Activated CD4-positive, alpha-beta T cell treated with anti-CD3 and anti-CD28 coated beads for 36 hours (primary cell): ENCODE data around the gene SLC9A9. TPM values are rescaled to one million over a fixed set of nuclear protein-coding genes. Genes with fewer than 3 reads are reported as not detected.

ENCODE experiments used
- ATAC-seq: fragments of 200-7000 bp; cut with Tn5 transposase; one replicate; pipeline ENCODE4 v1.10.0; 2021; ENCODE audit warnings: mild to moderate bottlenecking, moderate library complexity
- CTCF ChIA-PET: fragments of 350-600 bp; sonication (Branson Sonifier 250); formaldehyde crosslinking; loops from one replicate; lab custom pipeline; 2021; ENCODE audit warnings: antibody characterized with exemption; lab: Charles Lee
- POLR2A ChIA-PET: fragments of 350-600 bp; sonication (Branson Sonifier 250); formaldehyde crosslinking; loops from one replicate; lab custom pipeline; 2021; ENCODE audit warnings: antibody characterized with exemption, inconsistent platforms; lab: Charles Lee
- DNase-seq: peaks from one replicate; pipeline ENCODE4 v3.0.0-alpha.2; 2020
- H3K27ac Mint-ChIP-seq: one replicate; pipeline ENCODE4 v1.8.0; 2021; ENCODE audit warnings: mixed read lengths
- H3K27me3 Mint-ChIP-seq: one replicate; pipeline ENCODE4 v1.8.0; 2021; ENCODE audit warnings: mixed read lengths
- H3K36me3 Mint-ChIP-seq: one replicate; pipeline ENCODE4 v1.8.0; 2021; ENCODE audit warnings: low read depth, mixed read lengths
- H3K4me1 Mint-ChIP-seq: one replicate; pipeline ENCODE4 v1.8.0; 2021; ENCODE audit warnings: mixed read lengths
- H3K4me3 Mint-ChIP-seq: one replicate; pipeline ENCODE4 v1.8.0; 2021; ENCODE audit warnings: mild to moderate bottlenecking, moderate library complexity, mixed read lengths
- H3K9me3 Mint-ChIP-seq: one replicate; pipeline ENCODE4 v1.8.0; 2021; ENCODE audit warnings: low read depth, mixed read lengths
- intact Hi-C, 2 experiments: fragments of 100-400 bp; cut with DNase I in 1 of 2; cut with micrococcal nuclease in 1 of 2; formaldehyde crosslinking; loops; one replicate each; pipeline versions ENCODE4 v1.14.2 to v1.15.1; 2022 to 2024; cut with DNase I, micrococcal nuclease
- total RNA-seq, 2 experiments: library from RNA; stranded (reverse); gene quantifications; one replicate each; pipeline ENCODE4 v1.2.3, GENCODE V29; 2021

The SLC9A9 gene
- total RNA-seq, 2 experiments from 2014 or later: 1.4 to 1.6 TPM

GRCh38 chr3:143754090-143754489 is 94.2 kb downstream of the SLC9A9 start:
- Mint-ChIP-seq H3K4me3 (no peak overlapping the region), H3K9me3 (peaks cover 3% of the 10 kb centered on the region), H3K27ac (no peak overlapping the region), H3K36me3 (peaks cover 3% of the 10 kb centered on the region), H3K4me1 (peaks cover 66% of the 10 kb centered on the region), H3K27me3 (no peaks in the 10 kb centered on the region)
- no peak for DNase-seq
- ChIA-PET CTCF (interaction anchor here (1.0 to 1.3 kb wide), 3 partner anchors 18 to 80 kb away, joined by 3 read pairs; no protein-coding TSS in a partner anchor), POLR2A (no interaction called here)
- ATAC-seq: no peak
- intact Hi-C loops: no loop called here

DNA sequence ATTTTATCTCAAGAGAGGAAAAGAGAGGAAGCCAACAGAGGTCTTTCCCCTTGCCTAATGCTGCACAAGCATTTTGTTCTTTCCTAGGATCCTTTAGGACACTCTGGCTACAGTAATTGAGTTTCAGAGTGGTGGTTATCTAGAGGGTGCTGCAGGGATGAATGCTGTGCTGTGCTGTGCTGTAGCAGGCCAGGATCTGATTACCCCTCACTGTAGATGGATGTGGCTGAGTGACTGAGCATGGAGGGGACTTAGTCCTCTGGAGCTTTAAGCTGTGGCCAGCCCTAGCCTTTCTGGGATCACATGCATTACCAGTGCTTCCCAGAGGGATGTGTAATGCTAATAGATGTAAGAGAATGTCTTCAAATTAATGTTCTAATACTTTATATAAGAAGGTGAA is 94.8 kb downstream of the SLC9A9 start:
- H3K9me3 Mint-ChIP-seq: peaks cover 3% of the 10 kb centered on the region
- intact Hi-C loops: no loop called here
- ChIA-PET POLR2A (no interaction called here), CTCF (interaction anchor here (0.6 to 2.0 kb wide), 5 partner anchors 12 to 369 kb away, joined by 3 to 5 read pairs (median 3); no protein-coding TSS in a partner anchor)
- peaks cover 61% of the 10 kb centered on the region for H3K4me1 Mint-ChIP-seq
- no peak for DNase-seq
- H3K27me3 Mint-ChIP-seq: no peaks in the 10 kb centered on the region
- H3K36me3 Mint-ChIP-seq: peaks cover 3% of the 10 kb centered on the region
- peak overlapping the region; percentile 30 for H3K27ac Mint-ChIP-seq
- ATAC-seq: no peak
- H3K4me3 Mint-ChIP-seq: no peak overlapping the region

GRCh38 chr3:143753006-143753405 is 95.3 kb downstream of the SLC9A9 start:
- peaks cover 58% of the 10 kb centered on the region for H3K4me1 Mint-ChIP-seq
- H3K27ac Mint-ChIP-seq: peak overlapping the region; percentile 30
- intact Hi-C loops: no loop called here
- ChIA-PET CTCF (interaction anchor here (0.6 to 2.0 kb wide), 5 partner anchors 12 to 369 kb away, joined by 3 to 5 read pairs (median 3); partner anchors contain the start of gene DIPK2A), POLR2A (no interaction called here)
- H3K27me3 Mint-ChIP-seq: no peaks in the 10 kb centered on the region
- ATAC-seq (no peak), DNase-seq (no peak)
- no peak overlapping the region for H3K4me3 Mint-ChIP-seq
- H3K36me3 Mint-ChIP-seq: peaks cover 3% of the 10 kb centered on the region
- H3K9me3 Mint-ChIP-seq: peaks cover 3% of the 10 kb centered on the region

DNA sequence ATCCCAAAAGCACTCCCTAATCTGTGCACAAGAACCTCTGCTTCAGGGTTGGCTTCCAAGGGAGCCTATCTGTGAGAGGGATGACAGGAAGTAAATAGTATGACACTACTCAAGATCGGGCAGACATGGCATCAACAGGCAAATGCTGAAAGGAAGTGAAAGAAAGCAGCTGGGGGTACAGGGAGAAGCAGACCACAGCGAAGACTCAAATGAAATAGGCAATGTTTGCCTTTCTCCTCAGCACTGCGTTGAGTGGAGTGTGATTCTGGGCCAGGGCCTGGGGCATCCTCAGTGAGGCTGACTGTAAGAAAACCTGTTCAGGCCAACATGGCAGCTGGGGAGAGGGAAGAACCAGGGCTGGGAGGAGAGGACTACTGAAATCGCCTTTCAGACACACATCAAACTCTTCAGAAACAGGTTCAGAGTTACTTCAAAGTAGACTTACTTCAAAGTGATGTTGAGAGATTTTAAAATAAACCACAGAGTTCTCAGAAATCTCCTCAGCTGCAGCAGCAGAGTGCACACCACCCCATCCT is 96.6 kb downstream of the SLC9A9 start:
- intact Hi-C loops: no loop called here
- CTCF ChIA-PET: interaction anchor here (1.8 to 2.1 kb wide), 3 partner anchors 11 to 220 kb away, joined by 4 to 12 read pairs (median 5); partner anchors contain the start of gene DIPK2A
- Mint-ChIP-seq H3K27me3 (no peaks in the 10 kb centered on the region), H3K4me1 (peaks cover 49% of the 10 kb centered on the region), H3K4me3 (peak overlapping the region; percentile 56), H3K9me3 (peaks cover 3% of the 10 kb centered on the region), H3K36me3 (peaks cover 3% of the 10 kb centered on the region), H3K27ac (peak overlapping the region; percentile 98)
- POLR2A ChIA-PET: interaction anchor here (0.6 kb wide), 1 partner anchor 171 kb away, joined by 3 read pairs; no protein-coding TSS in a partner anchor
- DNase-seq (peak; percentile 39), ATAC-seq (peak; percentile 84)

- no peak overlapping the region for H3K4me3 Mint-ChIP-seq
- H3K9me3 Mint-ChIP-seq: peaks cover 3% of the 10 kb centered on the region
- DNase-seq (no peak), ATAC-seq (no peak)
- POLR2A ChIA-PET: no interaction called here
- CTCF ChIA-PET: interaction anchor here (1.0 to 2.1 kb wide), 2 partner anchors 10 to 15 kb away, joined by 3 to 12 read pairs; no protein-coding TSS in a partner anchor
- intact Hi-C loops: no loop called here
- H3K4me1 Mint-ChIP-seq: peaks cover 42% of the 10 kb centered on the region
- no peaks in the 10 kb centered on the region for H3K27me3 Mint-ChIP-seq
- no peak overlapping the region for H3K27ac Mint-ChIP-seq
- peaks cover 6% of the 10 kb centered on the region for H3K36me3 Mint-ChIP-seq
Measured at GRCh38 chr3:143750841-143751240, 97.4 kb downstream of the SLC9A9 start.

GRCh38 chr3:143749926-143750325 is 98.3 kb downstream of the SLC9A9 start:
- no peak for ATAC-seq

DNA sequence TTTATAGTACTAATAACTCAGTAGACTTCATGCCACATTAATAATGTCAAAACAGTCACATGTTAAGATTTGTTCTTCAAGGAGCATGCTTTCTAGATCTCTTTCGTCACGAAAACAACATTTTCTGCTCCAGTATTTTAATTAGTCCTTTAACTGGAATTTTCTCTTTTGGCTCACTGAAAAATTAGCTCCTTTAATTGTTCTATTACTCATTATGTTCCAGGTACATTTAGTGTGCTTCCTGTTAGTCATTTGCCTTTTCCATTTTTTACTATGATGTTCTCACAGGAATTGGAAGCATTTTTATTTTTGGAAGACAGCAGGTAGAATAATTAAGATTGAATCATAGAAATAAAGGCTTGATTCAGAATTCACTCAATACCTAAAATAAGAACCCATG is 111.2 kb downstream of the SLC9A9 start:
- Mint-ChIP-seq H3K36me3 (peaks cover 7% of the 10 kb centered on the region), H3K27me3 (no peaks in the 10 kb centered on the region), H3K4me1 (no peaks in the 10 kb centered on the region), H3K27ac (no peak overlapping the region), H3K4me3 (no peak overlapping the region), H3K9me3 (peaks cover 6% of the 10 kb centered on the region)
- ChIA-PET CTCF (interaction anchor here (0.6 to 0.7 kb wide), 2 partner anchors 278 to 585 kb away, joined by 3 read pairs; no protein-coding TSS in a partner anchor), POLR2A (no interaction called here)
- no peak for DNase-seq
- intact Hi-C loops: no loop called here
- ATAC-seq: no peak

More at GRCh38 chr3:143749926-143750325, 98.3 kb downstream of the SLC9A9 start:
- Mint-ChIP-seq H3K4me1 (peaks cover 40% of the 10 kb centered on the region), H3K9me3 (peaks cover 3% of the 10 kb centered on the region), H3K27ac (no peak overlapping the region), H3K36me3 (peaks cover 10% of the 10 kb centered on the region), H3K27me3 (no peaks in the 10 kb centered on the region), H3K4me3 (no peak overlapping the region)
- ChIA-PET CTCF (interaction anchor here (0.7 to 2.1 kb wide), 2 partner anchors 9 to 394 kb away, joined by 3 to 12 read pairs; no protein-coding TSS in a partner anchor), POLR2A (no interaction called here)
- intact Hi-C loops: no loop called here
- no peak for DNase-seq

DNA sequence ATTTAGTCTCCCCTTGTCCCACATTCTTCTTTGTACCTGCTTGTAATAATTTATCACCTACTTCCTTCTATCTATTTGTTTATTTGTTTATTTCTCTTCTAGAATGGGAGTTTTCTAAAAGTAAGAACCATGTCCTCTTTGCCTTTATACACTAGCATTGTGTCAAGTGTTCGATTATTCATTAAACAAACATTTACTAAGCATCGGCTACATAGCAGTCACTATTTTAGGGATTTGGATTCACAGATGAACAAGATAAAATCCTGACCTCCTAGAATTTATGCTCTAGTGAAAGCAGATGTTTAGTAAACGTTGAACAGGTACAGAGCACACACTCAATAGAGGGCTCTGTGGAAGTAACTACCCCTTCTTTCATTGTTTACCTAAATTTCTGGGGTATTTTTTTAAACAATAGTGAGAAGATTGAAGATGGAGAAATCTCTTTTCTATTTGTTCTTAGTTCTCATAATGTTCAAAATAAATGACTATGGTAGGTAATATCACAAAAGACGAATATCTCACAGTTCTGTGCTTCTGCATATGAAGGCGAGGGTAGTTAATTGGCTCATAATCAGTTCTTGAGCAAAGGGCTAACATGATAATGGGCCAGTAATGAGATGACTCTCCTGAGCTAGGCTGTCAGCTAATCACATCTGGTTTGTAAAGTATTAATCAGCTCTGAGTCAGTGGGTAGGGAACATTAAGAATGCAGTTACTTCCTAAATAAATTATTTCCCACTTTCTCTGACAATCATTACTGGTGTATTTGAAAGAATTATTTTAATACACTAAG is 111.9 kb downstream of the SLC9A9 start:
- Mint-ChIP-seq H3K4me1 (no peaks in the 10 kb centered on the region), H3K27ac (no peak overlapping the region), H3K4me3 (no peak overlapping the region), H3K36me3 (peaks cover 6% of the 10 kb centered on the region), H3K27me3 (no peaks in the 10 kb centered on the region), H3K9me3 (peaks cover 3% of the 10 kb centered on the region)
- ATAC-seq: no peak
- no peak for DNase-seq
- ChIA-PET POLR2A (no interaction called here), CTCF (interaction anchor here (0.6 kb wide), 1 partner anchor 584 kb away, joined by 3 read pairs; no protein-coding TSS in a partner anchor)
- intact Hi-C loops: no loop called here

DNA sequence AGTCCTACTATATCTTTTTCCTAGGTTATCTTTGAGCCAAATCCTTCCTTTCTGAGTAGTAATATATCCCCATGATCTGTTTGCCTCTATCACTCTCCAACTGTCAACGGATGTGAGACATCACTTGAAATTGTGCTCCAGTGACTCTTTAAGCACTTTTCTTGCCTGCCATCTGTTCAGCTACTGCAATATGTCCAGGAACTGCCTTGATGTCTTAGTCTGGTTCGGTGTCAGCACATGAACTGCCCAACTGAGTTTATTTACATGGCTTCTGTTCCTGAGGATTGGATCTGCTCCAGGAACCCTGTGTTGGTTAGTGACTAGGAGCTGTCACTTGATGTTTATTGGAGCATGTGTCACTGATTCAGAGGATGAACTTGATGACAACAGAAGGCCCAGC is 116.5 kb downstream of the SLC9A9 start:
- no peak overlapping the region for H3K27ac Mint-ChIP-seq
- no peaks in the 10 kb centered on the region for H3K9me3 Mint-ChIP-seq
- ATAC-seq (no peak), DNase-seq (no peak)
- POLR2A ChIA-PET: no interaction called here
- H3K4me3 Mint-ChIP-seq: no peak overlapping the region
- no peaks in the 10 kb centered on the region for H3K36me3 Mint-ChIP-seq
- CTCF ChIA-PET: no interaction called here
- intact Hi-C loops: no loop called here
- no peaks in the 10 kb centered on the region for H3K27me3 Mint-ChIP-seq
- no peaks in the 10 kb centered on the region for H3K4me1 Mint-ChIP-seq

DNA sequence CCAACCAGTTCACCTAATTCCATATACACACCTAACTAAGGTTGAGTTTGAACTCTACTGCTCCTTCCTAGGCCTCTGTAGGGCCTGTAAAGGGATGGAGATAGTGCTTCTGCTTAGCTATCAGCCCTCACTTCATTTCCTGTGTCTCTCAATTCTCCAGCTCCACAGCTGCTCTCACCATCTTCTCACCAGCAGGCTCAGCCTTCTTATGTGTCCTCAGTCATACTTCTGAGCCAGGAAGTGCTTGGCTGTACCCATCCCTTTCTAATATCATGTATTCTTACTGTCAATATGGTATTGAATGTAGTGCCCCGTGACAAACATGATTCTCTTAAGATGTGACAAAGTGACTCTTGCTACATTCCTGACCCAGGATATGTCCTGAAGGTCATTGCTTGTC is 116.9 kb downstream of the SLC9A9 start:
- no peak overlapping the region for H3K27ac Mint-ChIP-seq
- no peaks in the 10 kb centered on the region for H3K4me1 Mint-ChIP-seq
- H3K36me3 Mint-ChIP-seq: no peaks in the 10 kb centered on the region
- DNase-seq (no peak), ATAC-seq (no peak)
- ChIA-PET POLR2A (no interaction called here), CTCF (no interaction called here)
- H3K4me3 Mint-ChIP-seq: no peak overlapping the region
- H3K27me3 Mint-ChIP-seq: no peaks in the 10 kb centered on the region
- H3K9me3 Mint-ChIP-seq: no peaks in the 10 kb centered on the region
- intact Hi-C loops: no loop called here

DNA sequence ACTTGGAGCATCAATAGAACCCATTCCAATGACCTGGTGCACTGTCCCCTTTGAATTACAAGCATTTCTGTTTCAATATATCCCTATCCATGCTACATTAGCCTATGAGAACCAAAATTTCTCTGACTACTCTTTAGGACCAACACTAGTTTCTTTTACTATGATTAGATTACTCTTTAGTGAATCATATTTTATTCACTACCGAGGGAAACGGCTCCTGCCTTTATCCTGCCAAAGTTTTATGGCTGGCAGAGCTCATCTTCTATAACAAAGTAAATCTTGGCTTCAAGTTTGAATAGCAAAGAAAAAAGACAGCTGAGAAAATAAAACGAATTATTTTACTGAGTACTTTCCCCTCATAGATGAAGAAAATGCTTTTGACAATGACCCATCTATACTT is 120.9 kb downstream of the SLC9A9 start:
- Mint-ChIP-seq H3K4me3 (no peak overlapping the region), H3K9me3 (no peaks in the 10 kb centered on the region), H3K4me1 (no peaks in the 10 kb centered on the region), H3K27me3 (no peaks in the 10 kb centered on the region), H3K36me3 (peaks cover 6% of the 10 kb centered on the region), H3K27ac (no peak overlapping the region)
- CTCF ChIA-PET: interaction anchor here (1.1 kb wide), 1 partner anchor 9 kb away, joined by 3 read pairs; no protein-coding TSS in a partner anchor
- DNase-seq (no peak), ATAC-seq (no peak)
- intact Hi-C loops: no loop called here
- POLR2A ChIA-PET: no interaction called here
